Gastrocnemius medialis (tissue), 4 donors: ENCODE measurements around the gene CPLX1.

Experiments
- CTCF ChIP-seq, 5 experiments: fragments of 450-650 bp in 3 of 5; fragments of 200-600 bp in 2 of 5; sonication (generic) in 2 of 5; IDR thresholded peaks in 4 of 5; conservative IDR thresholded peaks in 1 of 5; 1 replicate in 4 of 5; 2 replicates in 1 of 5; pipeline ENCODE4 v1.5.1; 2016 to 2019; ENCODE audit warnings: antibody characterized with exemption in 5 of 5, mild to moderate bottlenecking in 3 of 5, moderate library complexity in 3 of 5
- POLR2A ChIP-seq, 2 donors: fragments of 450-650 bp; IDR thresholded peaks; one replicate each; pipeline ENCODE4 v1.6.1; 2017; ENCODE audit warnings: antibody characterized with exemption in 2 of 2, mild to moderate bottlenecking in 2 of 2, moderate library complexity in 2 of 2

GRCh38 chr4:766152-766515, 59.8 kb downstream of the CPLX1 start:
- TF ChIP-seq CTCF (IDR thresholded peaks at IDR 0.05 in 4 of 5, conservative IDR thresholded peaks at IDR 0.05 in 1 of 5) (no peak), POLR2A (IDR thresholded peaks at IDR 0.05) (no peak)
